ENCODE results near the gene CTU2. TPM values are rescaled to one million over a fixed set of nuclear protein-coding genes. Genes with fewer than 3 reads are reported as not detected.

CTU2 gene
- total RNA-seq, 1 experiment from 2014 or later: 52.4 TPM

DNA sequence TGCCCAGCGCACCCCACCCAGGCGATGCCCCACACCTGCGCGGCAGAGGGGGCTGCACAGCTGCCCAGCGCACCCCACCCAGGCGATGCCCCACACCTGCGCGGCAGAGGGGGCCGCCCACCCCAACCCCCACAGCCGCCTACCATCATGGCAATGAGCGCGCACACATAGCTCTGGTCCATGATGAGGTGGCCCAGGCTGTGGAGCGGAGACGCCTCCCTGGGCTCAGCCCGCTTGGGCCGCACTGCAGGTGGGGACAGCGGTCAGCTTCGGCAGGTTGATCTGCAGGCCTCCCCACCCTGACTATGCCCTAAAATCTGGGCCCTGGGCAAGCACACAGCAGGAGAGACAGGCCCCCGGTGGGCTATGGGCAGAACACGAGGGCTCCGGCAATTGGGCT lies 30.2 kb downstream of the CTU2 start (continued):
- no peak for TF ChIP-seq AR (CRISPR knock-in tag; IDR thresholded peaks at IDR 0.05)
- no peak for TF ChIP-seq SOX15 (CRISPR knock-in tag; IDR thresholded peaks at IDR 0.05)
- TF ChIP-seq GABPB1 (CRISPR knock-in tag; IDR thresholded peaks at IDR 0.05): no peak
- no peak for TF ChIP-seq MYBL2 (CRISPR knock-in tag; IDR thresholded peaks at IDR 0.05)
- TF ChIP-seq GRHL2 (CRISPR knock-in tag; IDR thresholded peaks at IDR 0.05; ENCODE audit: insufficient replicate concordance, severe bottlenecking): no peak
- TF ChIP-seq ARID4B (CRISPR knock-in tag; IDR thresholded peaks at IDR 0.05; ENCODE audit: borderline replicate concordance): no peak
- TF ChIP-seq, protein P1, sequence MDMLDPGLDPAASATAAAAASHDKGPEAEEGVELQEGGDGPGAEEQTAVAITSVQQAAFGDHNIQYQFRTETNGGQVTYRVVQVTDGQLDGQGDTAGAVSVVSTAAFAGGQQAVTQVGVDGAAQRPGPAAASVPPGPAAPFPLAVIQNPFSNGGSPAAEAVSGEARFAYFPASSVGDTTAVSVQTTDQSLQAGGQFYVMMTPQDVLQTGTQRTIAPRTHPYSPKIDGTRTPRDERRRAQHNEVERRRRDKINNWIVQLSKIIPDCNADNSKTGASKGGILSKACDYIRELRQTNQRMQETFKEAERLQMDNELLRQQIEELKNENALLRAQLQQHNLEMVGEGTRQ (CRISPR knock-in tag; IDR thresholded peaks at IDR 0.05): no peak

GRCh38 chr16:88737298-88738150 lies 31.2 kb downstream of the CTU2 start:
- no peaks in the 10 kb centered on the region for H3K27me3 Mint-ChIP-seq (ENCODE audit: low read depth)
- H3K36me3 Mint-ChIP-seq: no peaks in the 10 kb centered on the region
- peak; percentile 86 for ATAC-seq
- no peaks in the 10 kb centered on the region for H3K4me1 Mint-ChIP-seq
- H3K4me3 Mint-ChIP-seq: no peak overlapping the region
- ChIA-PET POLR2A (interaction anchor here (1.0 to 1.3 kb wide), 2 partner anchors 46 to 72 kb away, joined by 3 to 5 read pairs; no protein-coding TSS in a partner anchor), CTCF (interaction anchor here (0.5 to 4.1 kb wide), 130 partner anchors 9 to 1136 kb away, joined by 3 to 185 read pairs (median 5); partner anchors contain the start of genes APRT, CBFA2T3, CDH15 and CDT1)
- H3K27ac Mint-ChIP-seq: no peak overlapping the region
- DNase-seq (ENCODE audit: low spot score): peak; percentile 81
- H3K9me3 Mint-ChIP-seq: no peaks in the 10 kb centered on the region
- TF ChIP-seq, protein P2, sequence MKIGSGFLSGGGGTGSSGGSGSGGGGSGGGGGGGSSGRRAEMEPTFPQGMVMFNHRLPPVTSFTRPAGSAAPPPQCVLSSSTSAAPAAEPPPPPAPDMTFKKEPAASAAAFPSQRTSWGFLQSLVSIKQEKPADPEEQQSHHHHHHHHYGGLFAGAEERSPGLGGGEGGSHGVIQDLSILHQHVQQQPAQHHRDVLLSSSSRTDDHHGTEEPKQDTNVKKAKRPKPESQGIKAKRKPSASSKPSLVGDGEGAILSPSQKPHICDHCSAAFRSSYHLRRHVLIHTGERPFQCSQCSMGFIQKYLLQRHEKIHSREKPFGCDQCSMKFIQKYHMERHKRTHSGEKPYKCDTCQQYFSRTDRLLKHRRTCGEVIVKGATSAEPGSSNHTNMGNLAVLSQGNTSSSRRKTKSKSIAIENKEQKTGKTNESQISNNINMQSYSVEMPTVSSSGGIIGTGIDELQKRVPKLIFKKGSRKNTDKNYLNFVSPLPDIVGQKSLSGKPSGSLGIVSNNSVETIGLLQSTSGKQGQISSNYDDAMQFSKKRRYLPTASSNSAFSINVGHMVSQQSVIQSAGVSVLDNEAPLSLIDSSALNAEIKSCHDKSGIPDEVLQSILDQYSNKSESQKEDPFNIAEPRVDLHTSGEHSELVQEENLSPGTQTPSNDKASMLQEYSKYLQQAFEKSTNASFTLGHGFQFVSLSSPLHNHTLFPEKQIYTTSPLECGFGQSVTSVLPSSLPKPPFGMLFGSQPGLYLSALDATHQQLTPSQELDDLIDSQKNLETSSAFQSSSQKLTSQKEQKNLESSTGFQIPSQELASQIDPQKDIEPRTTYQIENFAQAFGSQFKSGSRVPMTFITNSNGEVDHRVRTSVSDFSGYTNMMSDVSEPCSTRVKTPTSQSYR (CRISPR knock-in tag; IDR thresholded peaks at IDR 0.05): peak; percentile 45; the same call in 1 of the 2 replicates
- TF ChIP-seq ZBTB43 (CRISPR knock-in tag; IDR thresholded peaks at IDR 0.05): 0 out of 2 replicates have a peak, but pooled peaks have one; percentile 43
- TF ChIP-seq NFATC4 (CRISPR knock-in tag; IDR thresholded peaks at IDR 0.05): no peak
- peak; percentile 10; the same call in 1 of the 2 replicates for TF ChIP-seq ZNF317 (CRISPR knock-in tag; IDR thresholded peaks at IDR 0.05; ENCODE audit: borderline replicate concordance, low read depth)
- no peak for TF ChIP-seq ATF6 (CRISPR knock-in tag; IDR thresholded peaks at IDR 0.05)
- TF ChIP-seq FOXK1 (CRISPR knock-in tag; IDR thresholded peaks at IDR 0.05): peak; percentile 53; the same call in 1 of the 2 replicates
- peak; percentile 81; the same call in 1 of the 2 replicates for TF ChIP-seq TEAD1 (CRISPR knock-in tag; IDR thresholded peaks at IDR 0.05)
- peak; percentile 28; the same call in 1 of the 2 replicates for TF ChIP-seq ETV6 (CRISPR knock-in tag; IDR thresholded peaks at IDR 0.05)
- no peak for TF ChIP-seq MYBL2 (CRISPR knock-in tag; IDR thresholded peaks at IDR 0.05)
- no peak for TF ChIP-seq IRF2 (CRISPR knock-in tag; IDR thresholded peaks at IDR 0.05; ENCODE audit: borderline replicate concordance, low read depth)
- peak; percentile 90; the same call in 1 of the 2 replicates for TF ChIP-seq HMGXB4 (CRISPR knock-in tag; IDR thresholded peaks at IDR 0.05)
